ENCODE measurements around the gene NAT8L. TPM values are rescaled to one million over a fixed set of nuclear protein-coding genes. Genes with fewer than 3 reads are reported as not detected.
A peak's percentile ranks its signal among the peaks of the same experiment; 100 is the strongest.

The NAT8L gene
- total and polyA plus RNA-seq, 8 donors, result 0.31 to 0.73 (median 0.50) TPM; not detected in 4

- no peaks in the 10 kb centered on the region for H3K36me3 ChIP-seq
- no peak for TF ChIP-seq POLR2AphosphoS5 (IDR thresholded peaks at IDR 0.05)
- TF ChIP-seq, protein P1, sequence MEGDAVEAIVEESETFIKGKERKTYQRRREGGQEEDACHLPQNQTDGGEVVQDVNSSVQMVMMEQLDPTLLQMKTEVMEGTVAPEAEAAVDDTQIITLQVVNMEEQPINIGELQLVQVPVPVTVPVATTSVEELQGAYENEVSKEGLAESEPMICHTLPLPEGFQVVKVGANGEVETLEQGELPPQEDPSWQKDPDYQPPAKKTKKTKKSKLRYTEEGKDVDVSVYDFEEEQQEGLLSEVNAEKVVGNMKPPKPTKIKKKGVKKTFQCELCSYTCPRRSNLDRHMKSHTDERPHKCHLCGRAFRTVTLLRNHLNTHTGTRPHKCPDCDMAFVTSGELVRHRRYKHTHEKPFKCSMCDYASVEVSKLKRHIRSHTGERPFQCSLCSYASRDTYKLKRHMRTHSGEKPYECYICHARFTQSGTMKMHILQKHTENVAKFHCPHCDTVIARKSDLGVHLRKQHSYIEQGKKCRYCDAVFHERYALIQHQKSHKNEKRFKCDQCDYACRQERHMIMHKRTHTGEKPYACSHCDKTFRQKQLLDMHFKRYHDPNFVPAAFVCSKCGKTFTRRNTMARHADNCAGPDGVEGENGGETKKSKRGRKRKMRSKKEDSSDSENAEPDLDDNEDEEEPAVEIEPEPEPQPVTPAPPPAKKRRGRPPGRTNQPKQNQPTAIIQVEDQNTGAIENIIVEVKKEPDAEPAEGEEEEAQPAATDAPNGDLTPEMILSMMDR (IDR thresholded peaks at IDR 0.05), result no peak
- TF ChIP-seq EP300 (IDR thresholded peaks at IDR 0.05), result no peak
- no peak for TF ChIP-seq POLR2A (IDR thresholded peaks at IDR 0.05)
- no peak overlapping the region for H3K27ac ChIP-seq
- 64 to 88% (median 79%) methylated on average over 6 to 8 of the region's 8 CpGs for WGBS, 5 donors
- no peak overlapping the region for H3K4me3 ChIP-seq
- H3K27me3 ChIP-seq, result no peaks in the 10 kb centered on the region
- H3K4me1 ChIP-seq, result no peaks in the 10 kb centered on the region
- peak in 1 of 2 donors; percentile 59 for DNase-seq
- intact Hi-C loops (cut with DNase I; ENCODE audit: low total_unique reads), result no loop called here
- peaks cover 0 to 3% (median 0%) of the 10 kb centered on the region in 4 donors for H3K9me3 ChIP-seq
Measured at GRCh38 chr4:2085496-2085901, 26.4 kb downstream of the NAT8L start.

GRCh38 chr4:2087170-2087569, 28.0 kb downstream of the NAT8L start:
- Histone ChIP-seq H3K27ac (no peak overlapping the region), H3K9me3 (peaks cover 0 to 3% (median 0%) of the 10 kb centered on the region in 4 donors), H3K36me3 (no peaks in the 10 kb centered on the region), H3K4me1 (no peaks in the 10 kb centered on the region), H3K27me3 (no peaks in the 10 kb centered on the region), H3K4me3 (no peak overlapping the region)
- TF ChIP-seq, protein P1 (IDR thresholded peaks at IDR 0.05), result no peak
- TF ChIP-seq POLR2A (IDR thresholded peaks at IDR 0.05), result no peak
- TF ChIP-seq EP300 (IDR thresholded peaks at IDR 0.05), result no peak
- no peak for TF ChIP-seq POLR2AphosphoS5 (IDR thresholded peaks at IDR 0.05)
- no peak for DNase-seq
- intact Hi-C loops (cut with DNase I; ENCODE audit: low total_unique reads), result no loop called here

DNA sequence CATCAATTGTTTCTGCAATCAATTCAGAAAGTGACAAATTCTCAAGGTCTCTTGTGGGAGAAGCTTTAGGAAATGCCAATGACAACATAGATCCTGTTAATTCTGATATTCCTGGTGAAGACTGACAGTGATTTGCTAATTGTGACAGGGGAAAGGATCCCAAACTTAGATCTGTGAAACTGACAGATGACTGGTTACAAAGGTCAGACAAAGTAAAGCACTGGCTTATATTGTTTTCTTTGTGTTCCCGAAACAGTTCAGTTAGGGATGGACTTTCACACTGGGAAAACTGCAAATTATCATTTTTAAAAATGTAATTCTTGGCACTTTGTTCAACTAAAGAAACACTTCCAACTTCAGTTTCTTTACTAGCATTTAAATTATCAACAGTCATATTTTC, 30.1 kb downstream of the NAT8L start:
- Histone ChIP-seq H3K36me3 (no peaks in the 10 kb centered on the region), H3K27ac (no peak overlapping the region), H3K4me3 (no peak overlapping the region), H3K9me3 (peaks cover 0 to 3% (median 0%) of the 10 kb centered on the region in 4 donors), H3K27me3 (no peaks in the 10 kb centered on the region), H3K4me1 (no peaks in the 10 kb centered on the region)
- TF ChIP-seq EP300 (IDR thresholded peaks at IDR 0.05) (no peak), POLR2A (IDR thresholded peaks at IDR 0.05) (no peak), POLR2AphosphoS5 (IDR thresholded peaks at IDR 0.05) (no peak)
- TF ChIP-seq, protein P1 (IDR thresholded peaks at IDR 0.05), result no peak
- no peak for DNase-seq
- 55 to 79% (median 69%) methylated on average over 1 of the region's 1 CpG for WGBS, 5 donors
- intact Hi-C loops (cut with DNase I; ENCODE audit: low total_unique reads), result no loop called here

- Histone ChIP-seq H3K9me3 (peaks cover 0 to 3% (median 0%) of the 10 kb centered on the region in 4 donors), H3K4me3 (no peak overlapping the region), H3K27me3 (no peaks in the 10 kb centered on the region), H3K36me3 (no peaks in the 10 kb centered on the region), H3K4me1 (no peaks in the 10 kb centered on the region), H3K27ac (no peak overlapping the region)
- WGBS, 5 donors, result 71 to 84% (median 73%) methylated on average over 1 of the region's 1 CpG
- DNase-seq, result no peak
- intact Hi-C loops (cut with DNase I; ENCODE audit: low total_unique reads), result no loop called here
- TF ChIP-seq POLR2A (IDR thresholded peaks at IDR 0.05) (no peak), POLR2AphosphoS5 (IDR thresholded peaks at IDR 0.05) (no peak), EP300 (IDR thresholded peaks at IDR 0.05) (no peak)
- TF ChIP-seq, protein P1 (IDR thresholded peaks at IDR 0.05), result no peak
Measured at GRCh38 chr4:2090642-2091041, 31.5 kb downstream of the NAT8L start.
